Body of pancreas (tissue), 4 donors: ENCODE measurements around the gene ZNF10. TPM values are rescaled to one million over a fixed set of nuclear protein-coding genes. Genes with fewer than 3 reads are reported as not detected.

Experiments used
- ATAC-seq: fragments of 150-250 bp; one replicate; pipeline ENCODE4 v1.9.1; 2016
- DNase-seq, 4 donors: peaks; one replicate each; pipeline ENCODE4 v3.0.0-alpha.2; 2019
- H3K27ac ChIP-seq, 4 donors: fragments of 200-600 bp; sonication (generic); 1 replicate in 3 of 4; 2 replicates in 1 of 4; pipeline versions ENCODE4 v1.5.1 to v1.6.1; 2016 to 2019; ENCODE audit warnings: mild to moderate bottlenecking in 1 of 4, mixed read lengths in 1 of 4, moderate library complexity in 1 of 4
- H3K27me3 ChIP-seq, 2 donors: fragments of 200-600 bp; sonication (generic); one replicate each; pipeline ENCODE4 v1.6.0; 2016; ENCODE audit warnings: mild to moderate bottlenecking in 1 of 2
- H3K36me3 ChIP-seq, 2 donors: fragments of 200-600 bp; sonication (generic); replicated peaks in 1 of 2; 2 replicates each; pipeline ENCODE4 v1.5.1; 2016; ENCODE audit warnings: low read depth in 2 of 2; ENCODE audit not compliant: insufficient read depth in 1 of 2
- H3K4me1 ChIP-seq: fragments of 200-600 bp; sonication (generic); one replicate; pipeline ENCODE4 v1.6.0; 2016
- H3K4me3 ChIP-seq, 2 donors: fragments of 200-600 bp; sonication (generic); 1 replicate in 1 of 2; 2 replicates in 1 of 2; pipeline ENCODE4 v1.5.1; 2016 to 2019
- H3K9me3 ChIP-seq, 3 donors: fragments of 200-600 bp; sonication (generic); 1 replicate in 2 of 3; 2 replicates in 1 of 3; pipeline ENCODE4 v1.5.1; 2016
- CTCF ChIP-seq, 7 experiments: fragments of 450-650 bp in 4 of 7; fragments of 200-600 bp in 3 of 7; sonication (generic) in 3 of 7; IDR thresholded peaks; one replicate each; pipeline ENCODE4 v1.5.1; 2016 to 2019; ENCODE audit warnings: antibody characterized with exemption in 7 of 7
- POLR2A ChIP-seq, 3 donors: fragments of 450-650 bp; IDR thresholded peaks; one replicate each; pipeline ENCODE4 v1.6.1; 2016; ENCODE audit warnings: antibody characterized with exemption in 3 of 3, mild to moderate bottlenecking in 2 of 3
- WGBS, 2 donors: methylation state at CpG; one replicate each; pipeline ENCODE4 v1.1.5; 2017; 5-methylcytosine and 5-hydroxymethylcytosine counted together
- intact Hi-C: fragments of 100-400 bp; cut with DNase I; formaldehyde crosslinking; loops from one replicate; pipeline ENCODE4 v1.15.1; 2023
- total RNA-seq, 2 donors: library from RNA; depleted of rRNA; stranded (reverse); fragments of >200 nt; gene quantifications; one replicate each; pipeline ENCODE4 v1.1.0, GENCODE V29; 2016

ZNF10 gene
- total RNA-seq, 2 donors from 2014 or later = 12.9 to 18.2 TPM

DNA sequence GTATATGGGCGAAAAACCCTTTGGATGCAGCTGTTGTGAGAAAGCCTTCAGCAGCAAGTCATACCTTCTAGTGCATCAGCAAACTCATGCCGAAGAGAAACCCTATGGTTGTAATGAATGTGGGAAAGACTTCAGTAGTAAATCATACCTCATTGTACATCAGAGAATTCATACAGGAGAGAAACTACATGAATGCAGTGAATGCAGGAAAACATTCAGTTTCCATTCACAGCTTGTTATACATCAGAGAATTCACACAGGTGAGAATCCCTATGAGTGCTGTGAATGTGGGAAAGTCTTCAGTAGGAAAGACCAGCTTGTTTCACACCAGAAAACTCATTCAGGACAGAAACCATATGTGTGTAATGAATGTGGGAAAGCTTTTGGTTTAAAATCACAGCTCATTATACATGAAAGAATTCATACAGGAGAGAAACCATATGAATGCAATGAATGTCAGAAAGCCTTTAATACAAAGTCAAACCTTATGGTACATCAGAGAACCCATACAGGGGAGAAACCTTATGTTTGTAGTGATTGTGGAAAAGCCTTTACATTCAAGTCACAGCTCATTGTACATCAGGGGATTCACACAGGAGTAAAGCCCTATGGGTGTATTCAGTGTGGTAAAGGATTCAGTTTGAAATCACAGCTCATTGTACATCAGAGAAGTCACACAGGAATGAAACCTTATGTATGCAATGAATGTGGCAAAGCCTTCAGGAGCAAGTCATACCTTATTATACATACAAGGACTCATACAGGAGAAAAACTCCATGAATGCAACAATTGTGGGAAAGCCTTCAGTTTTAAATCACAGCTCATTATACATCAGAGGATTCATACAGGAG, 72.3 kb downstream of the ZNF10 start:
- intact Hi-C loops = no loop called here
- Histone ChIP-seq H3K36me3 (peaks cover 21 to 23% of the 10 kb centered on the region in 2 donors), H3K4me1 (no peaks in the 10 kb centered on the region), H3K9me3 (peaks cover 4 to 69% (median 30%) of the 10 kb centered on the region in 3 donors), H3K27me3 (no peaks in the 10 kb centered on the region), H3K27ac (no peak overlapping the region), H3K4me3 (no peak overlapping the region)
- TF ChIP-seq POLR2A (IDR thresholded peaks at IDR 0.05) = no peak
- no peak for TF ChIP-seq CTCF (IDR thresholded peaks at IDR 0.05)
- WGBS, 2 donors = 96 to 98% methylated on average over 2 of the region's 2 CpGs
- DNase-seq (no peak), ATAC-seq (no peak)

GRCh38 chr12:133203344-133204263, 73.2 kb downstream of the ZNF10 start:
- Histone ChIP-seq H3K27ac (no peak overlapping the region), H3K36me3 (peaks cover 21 to 23% of the 10 kb centered on the region in 2 donors), H3K4me3 (no peak overlapping the region), H3K4me1 (no peaks in the 10 kb centered on the region), H3K27me3 (no peaks in the 10 kb centered on the region), H3K9me3 (peaks cover 4 to 77% (median 34%) of the 10 kb centered on the region in 3 donors)
- ATAC-seq = no peak
- DNase-seq = no peak
- 94 to 95% methylated on average over 7 of the region's 7 CpGs for WGBS, 2 donors
- TF ChIP-seq CTCF (IDR thresholded peaks at IDR 0.05) (no peak), POLR2A (IDR thresholded peaks at IDR 0.05) (no peak)
- intact Hi-C loops = no loop called here

GRCh38 chr12:133204264-133204603, 73.8 kb downstream of the ZNF10 start:
- no peak for ATAC-seq
- H3K4me3 ChIP-seq = no peak overlapping the region
- peaks cover 21 to 23% of the 10 kb centered on the region in 2 donors for H3K36me3 ChIP-seq
- no peaks in the 10 kb centered on the region for H3K27me3 ChIP-seq
- DNase-seq = no peak
- WGBS, 2 donors = 90 to 100% methylated on average over 1 of the region's 1 CpG
- intact Hi-C loops = no loop called here
- no peaks in the 10 kb centered on the region for H3K4me1 ChIP-seq
- no peak for TF ChIP-seq POLR2A (IDR thresholded peaks at IDR 0.05)
- no peak for TF ChIP-seq CTCF (IDR thresholded peaks at IDR 0.05)
- no peak overlapping the region for H3K27ac ChIP-seq
- H3K9me3 ChIP-seq = peaks cover 4 to 82% (median 34%) of the 10 kb centered on the region in 3 donors

DNA sequence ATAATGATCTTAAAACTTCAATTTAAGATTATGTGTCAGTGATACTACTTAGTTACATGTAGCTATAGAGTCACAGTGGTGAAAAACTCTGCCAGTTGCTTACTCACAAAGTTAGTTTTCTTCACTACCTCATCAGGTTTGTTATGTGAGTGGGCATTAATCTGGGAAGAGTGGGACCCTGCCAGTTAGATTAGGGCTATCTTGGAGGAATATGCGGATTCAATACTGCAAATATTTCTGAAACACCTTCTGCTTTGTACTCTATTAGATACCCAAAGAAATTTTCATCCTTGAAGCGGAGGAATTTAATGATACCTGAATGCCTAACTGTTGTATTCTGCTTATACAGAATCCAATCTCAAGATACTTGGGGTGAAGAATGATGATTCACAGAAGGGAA, 76.0 kb downstream of the ZNF10 start:
- 96 to 100% methylated on average over 2 of the region's 2 CpGs for WGBS, 2 donors
- peaks cover 4 to 82% (median 31%) of the 10 kb centered on the region in 3 donors for H3K9me3 ChIP-seq
- no peak overlapping the region for H3K27ac ChIP-seq
- no peak for DNase-seq
- TF ChIP-seq CTCF (IDR thresholded peaks at IDR 0.05) (no peak), POLR2A (IDR thresholded peaks at IDR 0.05) (no peak)
- H3K27me3 ChIP-seq = no peaks in the 10 kb centered on the region
- peaks cover 16 to 18% of the 10 kb centered on the region in 2 donors for H3K36me3 ChIP-seq
- no peak for ATAC-seq
- H3K4me3 ChIP-seq = no peak overlapping the region
- intact Hi-C loops = no loop called here
- H3K4me1 ChIP-seq = no peaks in the 10 kb centered on the region

Other genes with a start within 250 kb of the ZNF10 start
- 10 to 100 TPM; 31.4 to 45.2 TPM for gene CHFR, start 243.0 kb upstream of the ZNF10 start, total RNA-seq
- 10 to 100 TPM; 10.4 to 18.1 TPM for gene ZNF605, start 174.3 kb upstream of the ZNF10 start, total RNA-seq
- gene ZNF26, start 144.3 kb upstream of the ZNF10 start, total RNA-seq = 1 to 10 TPM; 7.5 to 8.6 TPM
- 10 to 100 TPM; 10.2 to 22.1 TPM for gene ZNF84, start 93.1 kb upstream of the ZNF10 start, total RNA-seq
- gene ZNF140, start 49.7 kb upstream of the ZNF10 start, total RNA-seq = 10 to 100 TPM; 12.9 to 14.3 TPM
- gene ZNF891, start 353 bp upstream of the ZNF10 start, total RNA-seq = 1 to 10 TPM; 2.0 to 3.1 TPM
- gene ZNF268, start 50.9 kb downstream of the ZNF10 start, total RNA-seq = 1 to 10 TPM; 3.6 to 8.3 TPM
- gene ANHX, start 105.2 kb downstream of the ZNF10 start, total RNA-seq = not detected